Measurements from ENCODE around the gene KLHL14.

DNA sequence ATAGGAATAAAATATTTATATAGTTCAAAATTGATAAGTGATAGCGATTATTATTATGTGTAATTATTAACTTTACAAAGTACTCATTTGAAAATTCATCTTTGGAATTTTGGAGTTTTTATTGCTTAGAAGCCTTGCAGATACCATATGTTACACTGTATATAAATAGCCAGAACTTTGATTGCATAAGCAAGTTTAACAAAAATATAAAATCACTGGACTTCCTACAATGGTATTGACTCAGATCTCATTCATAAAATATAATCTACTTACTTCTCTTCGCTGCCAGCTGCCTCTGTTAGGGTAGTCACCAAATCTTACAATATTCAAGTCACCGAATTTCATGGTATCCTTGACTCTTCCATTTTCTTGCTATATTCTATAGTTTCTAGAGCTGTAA is 22.5 kb downstream of the KLHL14 start:
- TF ChIP-seq, protein P1, sequence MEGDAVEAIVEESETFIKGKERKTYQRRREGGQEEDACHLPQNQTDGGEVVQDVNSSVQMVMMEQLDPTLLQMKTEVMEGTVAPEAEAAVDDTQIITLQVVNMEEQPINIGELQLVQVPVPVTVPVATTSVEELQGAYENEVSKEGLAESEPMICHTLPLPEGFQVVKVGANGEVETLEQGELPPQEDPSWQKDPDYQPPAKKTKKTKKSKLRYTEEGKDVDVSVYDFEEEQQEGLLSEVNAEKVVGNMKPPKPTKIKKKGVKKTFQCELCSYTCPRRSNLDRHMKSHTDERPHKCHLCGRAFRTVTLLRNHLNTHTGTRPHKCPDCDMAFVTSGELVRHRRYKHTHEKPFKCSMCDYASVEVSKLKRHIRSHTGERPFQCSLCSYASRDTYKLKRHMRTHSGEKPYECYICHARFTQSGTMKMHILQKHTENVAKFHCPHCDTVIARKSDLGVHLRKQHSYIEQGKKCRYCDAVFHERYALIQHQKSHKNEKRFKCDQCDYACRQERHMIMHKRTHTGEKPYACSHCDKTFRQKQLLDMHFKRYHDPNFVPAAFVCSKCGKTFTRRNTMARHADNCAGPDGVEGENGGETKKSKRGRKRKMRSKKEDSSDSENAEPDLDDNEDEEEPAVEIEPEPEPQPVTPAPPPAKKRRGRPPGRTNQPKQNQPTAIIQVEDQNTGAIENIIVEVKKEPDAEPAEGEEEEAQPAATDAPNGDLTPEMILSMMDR (IDR thresholded peaks at IDR 0.05), result no peak
- no peak for TF ChIP-seq POLR2A (IDR thresholded peaks at IDR 0.05)

All from ovary (tissue), 3 donors.